Prostate gland (tissue), 2 donors: ENCODE results near the gene BCAP31.

Experiments used
- CTCF ChIP-seq, 4 experiments: fragments of 200-600 bp in 2 of 4; fragments of 450-650 bp in 2 of 4; sonication (generic) in 2 of 4; IDR thresholded peaks; 1 replicate in 3 of 4; 2 replicates in 1 of 4; pipeline ENCODE4 v1.5.1; 2016 to 2019; ENCODE audit warnings: antibody characterized with exemption in 4 of 4, mild to moderate bottlenecking in 2 of 4, moderate library complexity in 2 of 4
- POLR2A ChIP-seq: fragments of 450-650 bp; IDR thresholded peaks from one replicate; pipeline ENCODE4 v1.6.1; 2016; ENCODE audit warnings: antibody characterized with exemption, mild to moderate bottlenecking

GRCh38 chrX:153673428-153674218 lies 50.6 kb downstream of the BCAP31 start, which contains the start of gene PNCK:
- TF ChIP-seq CTCF (IDR thresholded peaks at IDR 0.05) = no peak
- TF ChIP-seq POLR2A = no peak
